Endodermal cell (in vitro differentiated cells): ENCODE measurements around the gene ATP2B2. TPM values are rescaled to one million over a fixed set of nuclear protein-coding genes. Genes with fewer than 3 reads are reported as not detected.

ENCODE experiments used
- DNase-seq: peaks from one replicate; pipeline ENCODE4 v3.0.0-alpha.2; 2017
- H3K27ac ChIP-seq: 2 replicates; pipeline ENCODE4 v1.5.1; 2013; ENCODE audit warnings: mild to moderate bottlenecking, low read depth, low read length, moderate library complexity
- H3K27me3 ChIP-seq: 2 replicates; pipeline ENCODE4 v1.6.1; 2013; ENCODE audit warnings: mild to moderate bottlenecking, low read length, moderate library complexity; ENCODE audit not compliant: insufficient read depth, control insufficient read depth, poor library complexity, severe bottlenecking
- H3K36me3 ChIP-seq: 2 replicates; pipeline ENCODE4 v1.7.0; 2013; ENCODE audit warnings: mild to moderate bottlenecking, low read length, moderate library complexity; ENCODE audit not compliant: control insufficient read depth, insufficient read depth
- H3K4me1 ChIP-seq: one replicate; pipeline ENCODE4 v1.7.0; 2013; ENCODE audit warnings: low read length; ENCODE audit not compliant: control insufficient read depth, insufficient read depth
- H3K4me3 ChIP-seq: 2 replicates; pipeline ENCODE4 v1.5.1; 2013; ENCODE audit warnings: mild to moderate bottlenecking, low read length, moderate library complexity
- H3K9ac ChIP-seq: 2 replicates; pipeline ENCODE4 v1.6.1; 2013; ENCODE audit warnings: mild to moderate bottlenecking, low read length, moderate library complexity; ENCODE audit not compliant: poor library complexity, severe bottlenecking; ENCODE audit errors: extremely low read depth
- H3K9me3 ChIP-seq: 2 replicates; pipeline ENCODE4 v1.6.1; 2013; ENCODE audit warnings: mild to moderate bottlenecking, low read length, moderate library complexity; ENCODE audit not compliant: control insufficient read depth
- H3K27ac Mint-ChIP-seq: 2 replicates; pipeline ENCODE4 v1.8.0; 2020; ENCODE audit warnings: mixed read lengths
- H3K27me3 Mint-ChIP-seq: 2 replicates; pipeline ENCODE4 v1.8.0; 2021; ENCODE audit warnings: mild to moderate bottlenecking, mixed read lengths; ENCODE audit not compliant: insufficient read depth
- H3K36me3 Mint-ChIP-seq: 2 replicates; pipeline ENCODE4 v1.8.0; 2020; ENCODE audit warnings: low read depth, mixed read lengths
- H3K4me1 Mint-ChIP-seq: 2 replicates; pipeline ENCODE4 v1.8.0; 2020; ENCODE audit warnings: mixed read lengths
- H3K4me3 Mint-ChIP-seq: 2 replicates; pipeline ENCODE4 v1.8.0; 2020; ENCODE audit warnings: mild to moderate bottlenecking, moderate library complexity, mixed read lengths
- H3K9me3 Mint-ChIP-seq: 2 replicates; pipeline ENCODE4 v1.8.0; 2020; ENCODE audit warnings: mild to moderate bottlenecking, mixed read lengths
- WGBS, 2 experiments: methylation state at CpG; one replicate each; pipeline versions ENCODE4 v1.1.5 to v1.1.7; 2013; ENCODE audit warnings: missing lambda C conversion rate in 2 of 2, mixed read lengths in 1 of 2; ENCODE audit not compliant: insufficient coverage in 1 of 2, insufficient read length in 1 of 2; 5-methylcytosine and 5-hydroxymethylcytosine counted together
- total RNA-seq, 2 donors: library from RNA; stranded (reverse); fragmentation: NEBNext Ultra II Directional in 1 of 2; extraction: Animal tissue kit (Norgen Biotek cat#: 25700) in 1 of 2; gene quantifications; 2 replicates in 1 of 2; 3 replicates in 1 of 2; pipeline ENCODE4 v1.2.1, GENCODE V29; 2021
- TF ChIP-seq, protein P1 (sequence below): fragments of 200-600 bp; sonication (generic); conservative IDR thresholded peaks from 2 replicates; pipeline ENCODE4 v1.5.0; 2021; ENCODE audit warnings: antibody characterized with exemption, mild to moderate bottlenecking

ATP2B2 gene
- total RNA-seq, 2 donors from 2014 or later, result 0.09 TPM; not detected in 1

DNA sequence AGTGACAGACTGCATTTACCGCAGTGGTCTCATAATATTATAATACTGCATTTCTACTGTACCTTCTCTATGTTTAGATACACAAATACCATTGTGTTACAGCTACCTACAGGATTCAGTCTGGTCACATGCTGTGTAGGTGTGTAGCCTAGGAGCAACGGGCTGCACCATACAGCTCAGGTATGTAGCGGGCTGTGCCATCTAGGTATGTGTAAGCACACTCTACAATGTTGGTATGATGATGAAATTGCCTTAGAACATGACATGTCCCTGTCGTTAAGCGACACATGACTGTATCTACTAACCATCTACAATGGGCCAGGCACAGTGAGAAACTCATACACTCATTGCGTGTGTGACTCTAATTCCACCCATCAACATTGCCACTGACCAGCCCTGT, 99.0 kb downstream of the ATP2B2 start:
- Histone ChIP-seq H3K36me3 (no peaks in the 10 kb centered on the region), H3K4me1 (no peaks in the 10 kb centered on the region), H3K27me3 (no peaks in the 10 kb centered on the region), H3K9ac (no peak overlapping the region), H3K4me3 (no peak overlapping the region), H3K9me3 (no peaks in the 10 kb centered on the region), H3K27ac (no peak overlapping the region)
- no peaks in the 10 kb centered on the region for H3K9me3 Mint-ChIP-seq
- H3K27me3 Mint-ChIP-seq, result no peaks in the 10 kb centered on the region
- DNase-seq, result no peak
- WGBS, 2 experiments, result 89 to 93% methylated on average over 3 to 6 of the region's 6 CpGs
- H3K4me1 Mint-ChIP-seq, result no peaks in the 10 kb centered on the region
- TF ChIP-seq, protein P1, sequence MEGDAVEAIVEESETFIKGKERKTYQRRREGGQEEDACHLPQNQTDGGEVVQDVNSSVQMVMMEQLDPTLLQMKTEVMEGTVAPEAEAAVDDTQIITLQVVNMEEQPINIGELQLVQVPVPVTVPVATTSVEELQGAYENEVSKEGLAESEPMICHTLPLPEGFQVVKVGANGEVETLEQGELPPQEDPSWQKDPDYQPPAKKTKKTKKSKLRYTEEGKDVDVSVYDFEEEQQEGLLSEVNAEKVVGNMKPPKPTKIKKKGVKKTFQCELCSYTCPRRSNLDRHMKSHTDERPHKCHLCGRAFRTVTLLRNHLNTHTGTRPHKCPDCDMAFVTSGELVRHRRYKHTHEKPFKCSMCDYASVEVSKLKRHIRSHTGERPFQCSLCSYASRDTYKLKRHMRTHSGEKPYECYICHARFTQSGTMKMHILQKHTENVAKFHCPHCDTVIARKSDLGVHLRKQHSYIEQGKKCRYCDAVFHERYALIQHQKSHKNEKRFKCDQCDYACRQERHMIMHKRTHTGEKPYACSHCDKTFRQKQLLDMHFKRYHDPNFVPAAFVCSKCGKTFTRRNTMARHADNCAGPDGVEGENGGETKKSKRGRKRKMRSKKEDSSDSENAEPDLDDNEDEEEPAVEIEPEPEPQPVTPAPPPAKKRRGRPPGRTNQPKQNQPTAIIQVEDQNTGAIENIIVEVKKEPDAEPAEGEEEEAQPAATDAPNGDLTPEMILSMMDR, result no peak
- no peak overlapping the region for H3K27ac Mint-ChIP-seq
- H3K4me3 Mint-ChIP-seq, result no peak overlapping the region
- no peaks in the 10 kb centered on the region for H3K36me3 Mint-ChIP-seq

DNA sequence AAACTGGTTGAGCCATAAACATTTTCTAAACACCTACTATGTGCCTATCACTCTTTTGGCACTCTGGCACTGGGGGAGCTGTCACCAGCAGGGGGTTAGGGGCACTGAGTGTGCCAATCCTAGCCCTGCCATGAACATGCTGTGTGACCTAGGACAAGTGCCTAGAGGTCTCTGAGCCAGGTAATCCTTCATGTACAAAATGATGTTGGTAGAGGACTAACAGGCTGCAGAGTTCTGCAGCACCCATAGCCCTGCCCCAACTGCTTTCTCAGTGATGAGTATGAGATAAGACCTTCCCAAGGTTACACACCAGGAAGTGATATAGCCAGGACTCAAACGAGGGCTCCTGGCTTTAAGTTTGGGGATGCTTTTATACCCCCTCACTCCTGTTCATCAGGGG, 99.6 kb downstream of the ATP2B2 start:
- H3K4me3 Mint-ChIP-seq, result no peak overlapping the region
- H3K36me3 Mint-ChIP-seq, result no peaks in the 10 kb centered on the region
- 88% methylated on average over 1 of the region's 1 CpG; no CpG with 5 or more reads in 1 of the 2 experiments for WGBS, 2 experiments
- H3K27me3 Mint-ChIP-seq, result no peaks in the 10 kb centered on the region
- no peaks in the 10 kb centered on the region for H3K9me3 ChIP-seq
- H3K4me1 Mint-ChIP-seq, result peaks cover 1% of the 10 kb centered on the region
- H3K4me1 ChIP-seq, result no peaks in the 10 kb centered on the region
- no peak overlapping the region for H3K9ac ChIP-seq
- no peak overlapping the region for H3K4me3 ChIP-seq
- DNase-seq, result no peak
- H3K36me3 ChIP-seq, result no peaks in the 10 kb centered on the region
- no peaks in the 10 kb centered on the region for H3K9me3 Mint-ChIP-seq
- H3K27ac ChIP-seq, result no peak overlapping the region
- H3K27me3 ChIP-seq, result no peaks in the 10 kb centered on the region
- TF ChIP-seq, protein P1, result no peak
- H3K27ac Mint-ChIP-seq, result no peak overlapping the region

DNA sequence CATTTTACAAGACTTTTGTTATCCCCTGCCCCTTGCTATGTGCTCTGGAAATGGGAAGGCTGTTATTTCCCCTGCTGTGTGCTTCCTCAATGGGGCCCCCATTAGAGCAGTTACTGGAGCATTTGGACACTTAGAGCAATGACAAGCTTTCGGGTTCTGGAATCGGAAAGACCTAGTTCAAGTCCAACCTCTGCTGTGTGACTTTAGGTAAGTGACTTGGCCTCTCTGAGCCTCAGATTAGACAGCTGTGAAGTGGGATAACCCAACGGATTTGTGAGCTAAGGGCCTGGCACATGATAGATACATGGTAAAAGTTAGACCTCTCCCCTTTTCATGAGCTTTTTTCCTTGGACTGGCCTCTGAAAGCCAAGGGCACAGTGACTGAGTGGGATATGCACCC, 100.5 kb downstream of the ATP2B2 start:
- H3K4me1 ChIP-seq, result peaks cover under 1% of the 10 kb centered on the region
- no peak overlapping the region for H3K27ac Mint-ChIP-seq
- no peak overlapping the region for H3K4me3 ChIP-seq

More for the DNA sequence above, 100.5 kb downstream of the ATP2B2 start:
- 74 to 83% methylated on average over 3 of the region's 3 CpGs for WGBS, 2 experiments
- Histone ChIP-seq H3K27me3 (no peaks in the 10 kb centered on the region), H3K36me3 (no peaks in the 10 kb centered on the region), H3K9ac (no peak overlapping the region), H3K27ac (no peak overlapping the region), H3K9me3 (no peaks in the 10 kb centered on the region)
- no peaks in the 10 kb centered on the region for H3K9me3 Mint-ChIP-seq
- no peak overlapping the region for H3K4me3 Mint-ChIP-seq
- no peak for DNase-seq
- TF ChIP-seq, protein P1, result no peak
- H3K36me3 Mint-ChIP-seq, result no peaks in the 10 kb centered on the region
- no peaks in the 10 kb centered on the region for H3K27me3 Mint-ChIP-seq
- peaks cover 10% of the 10 kb centered on the region for H3K4me1 Mint-ChIP-seq
